ENCODE measurements around the gene DPYSL3.

DPYSL3 gene

DNA sequence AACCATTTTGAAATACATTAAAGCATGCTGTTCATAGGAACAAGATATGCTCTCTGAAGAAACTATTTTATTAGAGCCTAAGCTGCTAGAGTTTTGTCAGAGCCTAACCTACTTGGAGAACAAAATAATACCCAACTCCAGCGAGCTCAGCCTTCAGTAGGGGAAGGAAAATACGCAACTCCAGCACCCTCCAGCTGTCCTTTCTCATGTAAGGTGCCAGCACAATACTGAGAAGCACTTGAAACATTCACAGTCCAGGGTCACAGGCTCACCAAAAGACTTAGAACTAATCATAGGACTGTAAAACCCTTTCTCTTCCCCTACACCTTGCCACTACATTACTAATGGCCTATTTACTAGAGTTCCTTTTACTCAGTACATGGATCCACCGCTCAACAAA lies 18.9 kb downstream of the DPYSL3 start:
- TF ChIP-seq, protein P1, sequence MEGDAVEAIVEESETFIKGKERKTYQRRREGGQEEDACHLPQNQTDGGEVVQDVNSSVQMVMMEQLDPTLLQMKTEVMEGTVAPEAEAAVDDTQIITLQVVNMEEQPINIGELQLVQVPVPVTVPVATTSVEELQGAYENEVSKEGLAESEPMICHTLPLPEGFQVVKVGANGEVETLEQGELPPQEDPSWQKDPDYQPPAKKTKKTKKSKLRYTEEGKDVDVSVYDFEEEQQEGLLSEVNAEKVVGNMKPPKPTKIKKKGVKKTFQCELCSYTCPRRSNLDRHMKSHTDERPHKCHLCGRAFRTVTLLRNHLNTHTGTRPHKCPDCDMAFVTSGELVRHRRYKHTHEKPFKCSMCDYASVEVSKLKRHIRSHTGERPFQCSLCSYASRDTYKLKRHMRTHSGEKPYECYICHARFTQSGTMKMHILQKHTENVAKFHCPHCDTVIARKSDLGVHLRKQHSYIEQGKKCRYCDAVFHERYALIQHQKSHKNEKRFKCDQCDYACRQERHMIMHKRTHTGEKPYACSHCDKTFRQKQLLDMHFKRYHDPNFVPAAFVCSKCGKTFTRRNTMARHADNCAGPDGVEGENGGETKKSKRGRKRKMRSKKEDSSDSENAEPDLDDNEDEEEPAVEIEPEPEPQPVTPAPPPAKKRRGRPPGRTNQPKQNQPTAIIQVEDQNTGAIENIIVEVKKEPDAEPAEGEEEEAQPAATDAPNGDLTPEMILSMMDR (IDR thresholded peaks at IDR 0.05; ENCODE audit: low read depth, low read length), result no peak
- DNase-seq (ENCODE audit: extremely low read depth, low read depth), result no peak

DNA sequence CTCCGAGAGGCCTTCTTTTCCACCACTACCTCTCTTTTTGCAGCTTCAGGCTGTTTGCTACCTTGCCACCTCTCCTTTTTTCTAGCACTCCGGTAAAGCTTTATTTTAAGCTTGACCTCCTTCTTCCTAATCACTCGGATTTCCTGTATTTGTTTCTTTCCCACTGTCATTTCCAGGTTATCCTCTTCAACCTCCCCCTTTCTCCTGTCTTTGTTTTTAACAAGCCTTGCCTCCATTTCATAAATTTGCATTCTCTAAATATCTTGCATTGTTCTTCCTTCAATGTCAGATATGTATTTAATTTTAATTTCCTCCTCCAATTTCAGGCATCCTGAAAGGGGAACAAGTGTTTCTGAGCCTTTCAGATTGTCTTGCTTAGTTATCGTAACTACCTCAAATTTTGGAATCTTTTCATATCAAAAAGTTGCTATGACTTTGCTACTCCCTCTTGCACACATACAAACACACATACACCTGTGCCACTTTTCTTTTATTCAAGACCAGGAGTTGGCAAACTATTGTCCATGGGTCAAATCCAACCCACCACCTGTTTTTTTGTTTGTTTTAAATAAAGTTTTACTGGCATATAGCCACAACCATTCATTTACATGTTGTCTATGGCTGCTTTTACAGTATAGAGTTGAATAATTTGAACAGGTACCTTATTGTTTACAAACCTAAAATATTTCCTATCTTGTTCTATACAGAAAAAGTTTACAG lies 22.7 kb downstream of the DPYSL3 start:
- TF ChIP-seq, protein P1 (IDR thresholded peaks at IDR 0.05; ENCODE audit: low read depth, low read length), result no peak
- no peak for DNase-seq (ENCODE audit: extremely low read depth, low read depth)

DNA sequence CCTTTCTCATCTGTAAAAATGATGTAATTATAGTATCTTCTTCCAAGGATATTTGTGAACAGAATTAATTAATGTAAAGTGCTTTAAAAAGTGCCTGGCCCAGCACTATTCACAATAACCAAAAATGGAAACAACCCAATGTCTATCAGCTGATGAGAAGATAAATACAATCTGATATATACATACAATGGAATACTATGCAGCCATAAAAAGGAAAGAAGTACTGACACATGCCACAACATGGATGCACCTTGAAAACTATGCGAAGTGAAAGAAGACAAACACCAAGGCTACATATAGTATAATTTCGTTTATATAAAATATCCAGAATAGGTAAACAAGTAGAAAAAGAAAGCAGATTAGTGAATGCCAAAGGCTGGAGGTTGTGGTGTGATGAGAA lies 24.1 kb downstream of the DPYSL3 start:
- TF ChIP-seq, protein P1 (IDR thresholded peaks at IDR 0.05; ENCODE audit: low read depth, low read length), result no peak
- no peak for DNase-seq (ENCODE audit: extremely low read depth, low read depth)

DNA sequence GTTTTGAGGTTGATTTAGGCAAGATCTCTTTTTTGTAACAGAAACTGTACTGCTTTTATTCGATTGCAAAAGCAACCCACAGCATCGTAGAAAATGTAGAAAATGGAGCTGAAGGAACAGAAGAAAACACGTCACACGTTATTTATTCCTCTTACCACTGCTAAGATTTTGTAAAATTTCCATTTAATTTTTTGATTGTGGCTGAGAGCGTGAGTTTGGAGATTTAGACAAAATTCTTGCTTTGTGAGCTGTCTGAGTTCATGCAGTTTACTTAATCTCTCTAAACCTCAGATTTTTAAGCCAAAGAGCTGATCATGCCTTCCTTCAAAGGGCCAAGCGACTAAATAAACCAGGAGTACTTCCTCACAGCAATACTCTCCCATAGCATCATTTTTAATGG lies 24.8 kb downstream of the DPYSL3 start:
- TF ChIP-seq, protein P1 (IDR thresholded peaks at IDR 0.05; ENCODE audit: low read depth, low read length), result no peak
- peak; percentile 60 for DNase-seq (ENCODE audit: extremely low read depth, low read depth)

DNA sequence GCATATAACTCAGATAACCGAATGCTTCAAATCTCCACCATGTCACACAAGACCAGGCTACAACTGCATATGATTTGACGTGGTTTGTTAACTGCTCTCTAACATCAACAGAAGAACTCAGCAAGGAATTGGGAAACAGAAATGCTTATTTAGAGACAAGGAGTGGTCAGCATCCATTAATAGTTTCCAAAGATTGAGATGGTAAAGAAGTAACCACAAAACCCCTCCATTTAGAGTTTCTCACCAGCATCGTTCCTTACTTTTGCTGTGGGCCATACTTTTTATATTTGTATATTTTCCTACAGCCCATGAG lies 25.2 kb downstream of the DPYSL3 start:
- no peak for DNase-seq (ENCODE audit: extremely low read depth, low read depth)
- TF ChIP-seq, protein P1 (IDR thresholded peaks at IDR 0.05; ENCODE audit: low read depth, low read length), result no peak

DNA sequence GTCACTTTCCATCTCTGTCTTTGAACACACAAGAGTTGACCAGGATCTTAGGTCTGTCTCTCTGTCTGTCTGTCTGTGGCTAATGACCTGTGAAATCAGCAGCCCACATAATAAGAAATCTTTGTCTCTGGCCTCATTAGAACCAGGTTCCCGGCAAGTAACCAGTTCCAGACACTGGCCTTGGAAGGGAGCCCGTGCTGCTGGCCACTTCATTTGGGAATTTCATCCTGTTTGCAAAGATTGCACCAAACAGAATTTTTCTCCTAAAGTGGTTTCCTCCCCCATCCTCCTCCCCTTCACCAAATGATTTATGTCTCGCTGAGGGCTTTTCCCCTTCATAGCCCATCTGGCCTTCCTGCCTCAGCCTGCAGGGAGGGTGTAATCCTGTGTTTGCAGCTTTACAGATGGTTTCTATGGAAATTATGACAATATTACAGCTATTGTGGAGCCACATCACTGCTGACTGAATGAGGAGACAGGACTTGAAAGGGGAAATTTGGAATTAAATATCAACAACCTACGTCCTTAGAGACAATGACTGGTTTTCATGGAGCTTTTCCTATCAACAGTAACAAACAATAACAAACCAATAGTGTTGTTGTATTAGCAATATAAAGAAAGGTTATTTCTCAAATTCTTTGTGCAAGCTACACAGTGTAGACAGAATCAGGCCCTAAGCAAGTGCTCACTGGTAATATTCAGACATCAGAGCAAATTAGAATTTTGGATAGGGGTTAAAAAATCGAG lies 25.7 kb downstream of the DPYSL3 start:
- TF ChIP-seq, protein P1 (IDR thresholded peaks at IDR 0.05; ENCODE audit: low read depth, low read length), result no peak
- DNase-seq (ENCODE audit: extremely low read depth, low read depth), result peak; percentile 98

DNA sequence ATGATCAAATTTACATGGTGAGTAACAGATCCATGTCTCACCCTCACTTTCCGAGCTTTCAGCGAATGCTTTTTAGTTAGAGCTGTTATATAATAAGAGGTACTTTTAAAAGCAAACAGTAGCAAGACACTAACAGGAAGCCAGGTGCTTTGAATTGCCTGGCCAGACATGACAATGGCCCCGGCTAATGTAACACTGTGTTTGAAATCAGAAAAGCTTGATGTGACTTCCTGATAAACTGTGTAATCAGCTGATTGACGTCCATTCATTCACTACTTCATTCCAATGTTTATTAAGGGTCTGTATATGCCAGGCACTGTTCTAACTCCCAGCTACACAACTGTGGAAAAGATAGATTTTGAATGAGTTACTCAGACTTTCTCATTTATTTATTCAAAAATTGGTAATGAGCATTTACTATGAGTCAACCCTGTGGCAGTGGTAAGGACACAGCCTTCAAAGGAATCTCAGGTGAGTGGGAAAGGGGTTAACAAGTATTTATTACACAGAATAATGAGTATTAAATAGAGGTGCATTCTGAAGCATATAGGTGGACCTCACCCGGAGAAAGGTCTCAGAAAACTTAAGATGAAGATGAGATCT lies 26.6 kb downstream of the DPYSL3 start:
- TF ChIP-seq, protein P1 (IDR thresholded peaks at IDR 0.05; ENCODE audit: low read depth, low read length), result no peak

More for the DNA sequence above, 26.6 kb downstream of the DPYSL3 start:
- no peak for DNase-seq (ENCODE audit: extremely low read depth, low read depth)

Measured in AG09319 (cell line).